Common myeloid progenitor, CD34-positive (primary cell): Measurements from ENCODE around the gene LRRC45.
"Not testable (repeated sequence)": the region's sequence is repeated elsewhere in the genome, so short reads cannot be mapped to it uniquely, and the experiment has no call there.

Source experiments
- CTCF ChIA-PET: fragments of 350-600 bp; sonication (Branson Sonifier 250); formaldehyde crosslinking; loops from one replicate; lab custom pipeline; 2021; ENCODE audit warnings: antibody characterized with exemption; lab: Charles Lee
- POLR2A ChIA-PET: fragments of 350-600 bp; sonication (Branson Sonifier 250); formaldehyde crosslinking; loops from one replicate; lab custom pipeline; 2021; ENCODE audit warnings: antibody characterized with exemption; lab: Charles Lee
- DNase-seq, 3 donors: peaks; one replicate each; pipeline versions ENCODE4 v3.0.0 to v3.0.0-alpha.2; 2013
- H3K27ac ChIP-seq, 2 experiments: 1 replicate in 1 of 2; 2 replicates in 1 of 2; pipeline ENCODE4 v1.7.0; 2013; ENCODE audit warnings: inconsistent platforms in 2 of 2, low read length in 2 of 2, mild to moderate bottlenecking in 2 of 2, low read depth in 1 of 2, moderate library complexity in 1 of 2; ENCODE audit not compliant: severe bottlenecking in 2 of 2, insufficient read depth in 1 of 2, poor library complexity in 1 of 2
- H3K27me3 ChIP-seq, 5 experiments: replicated peaks in 2 of 5; 1 replicate in 3 of 5; 2 replicates in 2 of 5; pipeline versions ENCODE4 v1.6.1 to v1.7.0; 2013; ENCODE audit warnings: low read length in 4 of 5, mild to moderate bottlenecking in 2 of 5, moderate library complexity in 2 of 5, inconsistent platforms in 1 of 5; ENCODE audit not compliant: insufficient read depth in 5 of 5, control insufficient read depth in 4 of 5
- H3K36me3 ChIP-seq, 4 experiments: 1 replicate in 2 of 4; 2 replicates in 2 of 4; pipeline versions ENCODE4 v1.6.1 to v1.7.0; 2013; ENCODE audit warnings: low read length in 3 of 4, control low read depth in 1 of 4, mild to moderate bottlenecking in 1 of 4; ENCODE audit not compliant: control insufficient read depth in 4 of 4, insufficient read depth in 4 of 4
- H3K4me1 ChIP-seq, 4 experiments: 1 replicate in 3 of 4; 2 replicates in 1 of 4; pipeline versions ENCODE4 v1.6.1 to v1.7.1; 2013; ENCODE audit warnings: low read length in 3 of 4, mild to moderate bottlenecking in 3 of 4, control low read depth in 1 of 4, inconsistent platforms in 1 of 4, moderate library complexity in 1 of 4; ENCODE audit not compliant: control insufficient read depth in 4 of 4, insufficient read depth in 4 of 4; ENCODE audit errors: control extremely low read depth in 1 of 4
- H3K4me3 ChIP-seq, 7 experiments: 1 replicate in 4 of 7; 2 replicates in 3 of 7; pipeline versions ENCODE4 v1.5.1 to v1.7.0; 2013; ENCODE audit warnings: mild to moderate bottlenecking in 7 of 7, low read length in 6 of 7, moderate library complexity in 6 of 7, inconsistent platforms in 2 of 7, low read depth in 2 of 7, control low read depth in 1 of 7; ENCODE audit not compliant: insufficient read depth in 4 of 7, control insufficient read depth in 1 of 7; ENCODE audit errors: extremely low read depth in 1 of 7
- H3K9me3 ChIP-seq, 5 experiments: 1 replicate in 4 of 5; 2 replicates in 1 of 5; pipeline versions ENCODE4 v1.6.1 to v1.7.1; 2013; ENCODE audit warnings: low read length in 4 of 5, mild to moderate bottlenecking in 2 of 5, inconsistent platforms in 1 of 5, low read depth in 1 of 5, moderate library complexity in 1 of 5; ENCODE audit not compliant: control insufficient read depth in 4 of 5, insufficient read depth in 2 of 5; ENCODE audit errors: control extremely low read depth in 1 of 5
- WGBS: methylation state at CpG from one replicate; pipeline ENCODE4 v1.1.5; 2013; ENCODE audit not compliant: insufficient coverage; 5-methylcytosine and 5-hydroxymethylcytosine counted together

The LRRC45 gene

GRCh38 chr17:81980122-81980521 lies 43.0 kb upstream of the LRRC45 start:
- H3K9me3 ChIP-seq, result peaks cover 0 to under 1% (median 0%) of the 10 kb centered on the region in 5 experiments
- ChIA-PET CTCF (interaction anchor here (0.6 to 1.9 kb wide), 5 partner anchors 9 to 41 kb away, joined by 3 to 7 read pairs (median 4); no protein-coding TSS in a partner anchor), POLR2A (no interaction called here)
- no peak for DNase-seq
- H3K4me1 ChIP-seq, result peaks cover 10 to 57% (median 41%) of the 10 kb centered on the region in 4 experiments
- 98% methylated on average over 4 of the region's 4 CpGs for WGBS
- H3K27ac ChIP-seq, result no peak overlapping the region
- H3K36me3 ChIP-seq, result peaks cover 2 to 17% (median 13%) of the 10 kb centered on the region in 4 experiments
- peaks cover 0 to 3% (median 0%) of the 10 kb centered on the region in 5 experiments for H3K27me3 ChIP-seq
- H3K4me3 ChIP-seq, result peak overlapping the region in 2 of 7 experiments; percentile 9 to 30

DNA sequence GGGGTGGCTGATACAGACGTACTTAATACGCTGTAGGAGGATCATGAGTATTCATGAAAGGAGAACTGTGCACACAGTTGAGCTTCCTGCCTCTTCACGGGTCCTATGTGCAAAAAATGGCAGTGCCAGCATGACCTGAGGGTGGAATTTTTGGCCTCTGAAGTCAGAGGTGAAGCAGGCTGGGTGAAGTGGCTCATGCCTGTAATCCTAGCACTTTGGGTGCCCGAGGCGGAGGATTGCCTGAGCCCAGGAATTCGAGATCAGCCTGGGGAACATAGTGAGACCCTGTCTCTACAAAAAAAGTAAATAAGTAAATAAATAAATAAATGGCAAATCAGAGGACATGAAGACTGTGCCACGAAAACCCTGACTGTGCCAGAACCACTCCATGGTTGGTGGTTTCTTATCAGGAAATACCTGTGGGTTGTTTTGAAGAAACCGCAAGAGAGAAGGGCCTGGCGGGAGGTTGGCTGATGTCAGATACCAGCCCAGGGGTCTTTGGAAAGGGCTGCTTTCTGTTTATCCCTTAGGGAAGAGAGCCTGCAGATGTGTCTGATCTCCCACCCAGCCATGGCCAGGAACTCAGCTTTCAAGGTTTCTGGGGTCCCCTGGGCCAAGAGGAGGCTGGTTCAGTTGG lies 42.3 kb upstream of the LRRC45 start:
- CTCF ChIA-PET, result interaction anchor here (0.6 to 1.4 kb wide), 4 partner anchors 13 to 40 kb away, joined by 3 to 6 read pairs (median 4); no protein-coding TSS in a partner anchor
- peaks cover 0 to 3% (median 0%) of the 10 kb centered on the region in 5 experiments for H3K27me3 ChIP-seq
- H3K4me3 ChIP-seq, result peak overlapping the region in 2 of 7 experiments; percentile 32 to 38
- POLR2A ChIA-PET, result no interaction called here
- 25% methylated on average over 5 of the region's 9 CpGs for WGBS
- peak; percentile 64 to 82 (median 78) for DNase-seq
- H3K9me3 ChIP-seq, result no peaks in the 10 kb centered on the region
- no peak overlapping the region for H3K27ac ChIP-seq
- peaks cover 10 to 57% (median 41%) of the 10 kb centered on the region in 4 experiments for H3K4me1 ChIP-seq
- peaks cover 2 to 24% (median 17%) of the 10 kb centered on the region in 4 experiments for H3K36me3 ChIP-seq

- 94% methylated on average over 8 of the region's 12 CpGs for WGBS
These were observed 41.6 kb upstream of the LRRC45 start for GRCh38 chr17:81981511-81981910.

DNA sequence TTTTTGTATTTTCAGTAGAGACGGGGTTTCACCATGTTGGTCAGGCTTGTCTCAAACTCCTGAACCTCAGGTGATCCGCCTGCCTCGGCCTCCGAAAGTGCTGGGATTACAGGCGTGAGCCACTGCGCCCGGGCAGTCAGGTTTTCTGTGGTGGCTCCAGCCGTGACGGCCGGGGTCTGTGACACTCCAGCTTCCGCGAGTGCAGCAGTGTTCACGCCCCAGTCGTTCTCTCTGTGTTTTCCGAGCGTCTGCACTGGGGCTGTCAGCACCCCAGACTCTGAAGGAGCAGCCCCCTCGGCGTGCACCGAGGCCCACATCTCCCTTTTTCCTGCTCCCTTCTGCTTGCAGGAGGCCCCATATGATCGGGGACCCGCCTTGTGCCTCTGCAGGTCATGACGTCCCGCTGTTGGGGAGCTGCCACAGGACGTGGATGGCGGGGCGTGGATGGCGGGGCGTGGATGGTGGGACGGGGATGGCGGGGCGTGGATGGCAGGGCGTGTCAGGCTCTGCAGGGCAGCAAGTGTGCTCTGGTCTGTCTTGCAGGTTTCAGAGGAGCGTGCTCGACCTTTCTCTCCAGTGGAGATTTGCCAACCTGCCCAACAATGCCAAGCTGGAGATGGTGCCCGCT lies 40.0 kb upstream of the LRRC45 start:
- ChIA-PET POLR2A (interaction anchor here (0.9 kb wide), 1 partner anchor 8 kb away, joined by 3 read pairs; no protein-coding TSS in a partner anchor), CTCF (interaction anchor here (1.4 to 1.8 kb wide), 2 partner anchors 24 to 37 kb away, joined by 4 read pairs; no protein-coding TSS in a partner anchor)
- Histone ChIP-seq H3K9me3 (no peaks in the 10 kb centered on the region), H3K27me3 (peaks cover 0 to 3% (median 0%) of the 10 kb centered on the region in 5 experiments), H3K4me1 (peaks cover 10 to 43% (median 29%) of the 10 kb centered on the region in 4 experiments), H3K4me3 (no peak overlapping the region), H3K27ac (no peak overlapping the region), H3K36me3 (peaks cover 2 to 32% (median 19%) of the 10 kb centered on the region in 4 experiments)
- 97% methylated on average over 31 of the region's 35 CpGs for WGBS
- DNase-seq, result no peak

More at GRCh38 chr17:81981511-81981910, 41.6 kb upstream of the LRRC45 start:
- H3K27me3 ChIP-seq, H3K27ac ChIP-seq, H3K9me3 ChIP-seq, POLR2A ChIA-PET, H3K4me3 ChIP-seq, DNase-seq: not testable (repeated sequence)
- Histone ChIP-seq H3K4me1 (peaks cover 10 to 53% (median 39%) of the 10 kb centered on the region in 4 experiments), H3K36me3 (peaks cover 2 to 30% (median 18%) of the 10 kb centered on the region in 4 experiments)
- CTCF ChIA-PET, result interaction anchor here (1.3 kb wide), 1 partner anchor 40 kb away, joined by 6 read pairs; no protein-coding TSS in a partner anchor

- Histone ChIP-seq H3K27ac (no peak overlapping the region), H3K9me3 (no peaks in the 10 kb centered on the region), H3K27me3 (peaks cover 0 to 3% (median 0%) of the 10 kb centered on the region in 5 experiments), H3K4me3 (no peak overlapping the region), H3K36me3 (peaks cover 2 to 36% (median 21%) of the 10 kb centered on the region in 4 experiments), H3K4me1 (peaks cover 10 to 38% (median 24%) of the 10 kb centered on the region in 4 experiments)
- POLR2A ChIA-PET, result interaction anchor here (0.9 kb wide), 1 partner anchor 8 kb away, joined by 3 read pairs; no protein-coding TSS in a partner anchor
- DNase-seq, result peak in 2 of 3 donors; percentile 51 to 53
- CTCF ChIA-PET, result interaction anchor here (1.4 to 1.8 kb wide), 2 partner anchors 25 to 37 kb away, joined by 4 read pairs; no protein-coding TSS in a partner anchor
- 93% methylated on average over 19 of the region's 26 CpGs for WGBS
These were observed 39.3 kb upstream of the LRRC45 start for GRCh38 chr17:81983639-81984373.

GRCh38 chr17:81984773-81985410 lies 38.2 kb upstream of the LRRC45 start:
- no peak for DNase-seq
- 95% methylated on average over 9 of the region's 21 CpGs for WGBS
- CTCF ChIA-PET, result interaction anchor here (0.6 to 1.8 kb wide), 4 partner anchors 22 to 81 kb away, joined by 3 to 5 read pairs (median 4); no protein-coding TSS in a partner anchor
- POLR2A ChIA-PET, result interaction anchor here (0.6 kb wide), 1 partner anchor 12 kb away, joined by 3 read pairs; no protein-coding TSS in a partner anchor
- Histone ChIP-seq H3K4me3 (no peak overlapping the region), H3K36me3 (peaks cover 2 to 30% (median 20%) of the 10 kb centered on the region in 4 experiments), H3K27me3 (no peaks in the 10 kb centered on the region), H3K4me1 (peaks cover 10 to 27% (median 22%) of the 10 kb centered on the region in 4 experiments), H3K9me3 (no peaks in the 10 kb centered on the region), H3K27ac (no peak overlapping the region)
